K562 (cell line): ENCODE data around the gene IGF2. TPM values are rescaled to one million over a fixed set of nuclear protein-coding genes. Genes with fewer than 3 reads are reported as not detected.
A peak's percentile ranks its signal among the peaks of the same experiment; 100 is the strongest.

Experiments
- BCOR ChIP-seq: fragments of 450-650 bp; IDR thresholded peaks from 2 replicates; pipeline ENCODE4 v1.6.1; 2016
- CCNT2 ChIP-seq: IDR thresholded peaks from 2 replicates; pipeline ENCODE4 v1.6.1; 2011; ENCODE audit warnings: borderline replicate concordance, low read depth, mild to moderate bottlenecking, moderate library complexity, mixed read lengths, low read length; ENCODE audit not compliant: insufficient read length; ENCODE audit errors: extremely low read depth
- E2F4 ChIP-seq: sonication (generic); formaldehyde crosslinking; IDR thresholded peaks from 2 replicates; pipeline ENCODE4 v1.8.0; 2022; ENCODE audit warnings: mild to moderate bottlenecking, low read depth, missing genetic modification reagents
- HDAC8 ChIP-seq: fragments of 450-650 bp; IDR thresholded peaks from 2 replicates; pipeline ENCODE4 v1.6.1; 2016; ENCODE audit warnings: mild to moderate bottlenecking, missing genetic modification characterization, moderate library complexity, missing compliant biosample characterization
- MAX ChIP-seq: sonication (generic); formaldehyde crosslinking; IDR thresholded peaks from 2 replicates; pipeline ENCODE4 v1.9.0; 2022; ENCODE audit warnings: mild to moderate bottlenecking, missing genetic modification reagents
- PCBP1 ChIP-seq: fragments of 200-400 bp; formaldehyde crosslinking; IDR thresholded peaks from 2 replicates; pipeline ENCODE4 v1.6.1; 2018; ENCODE audit warnings: mild to moderate bottlenecking, low read depth, low read length; ENCODE audit not compliant: poor library complexity, severe bottlenecking
- RAD21 ChIP-seq, 2 experiments: fragments of 250-450 bp in 1 of 2; fragments of 450-650 bp in 1 of 2; sonication (Bioruptor Pico) in 1 of 2; formaldehyde crosslinking in 1 of 2; IDR thresholded peaks in 1 of 2; conservative IDR thresholded peaks in 1 of 2; 2 replicates each; pipeline versions ENCODE4 v1.4.0 to v1.8.0; 2020 to 2022; ENCODE audit warnings: mild to moderate bottlenecking in 2 of 2, moderate library complexity in 1 of 2
- RAD51 ChIP-seq: fragments of 450-650 bp; IDR thresholded peaks from 2 replicates; pipeline ENCODE4 v1.7.1; 2016; ENCODE audit warnings: low read depth, mild to moderate bottlenecking, borderline replicate concordance
- SMC3 ChIP-seq: conservative IDR thresholded peaks from 2 replicates; pipeline ENCODE4 v1.6.1; 2011; ENCODE audit warnings: low read depth, low read length, improper control_type of control experiment; ENCODE audit not compliant: insufficient read depth
- USF1 ChIP-seq: sonication (generic); formaldehyde crosslinking; IDR thresholded peaks from 2 replicates; pipeline ENCODE4 v1.9.0; 2022; ENCODE audit warnings: mild to moderate bottlenecking, missing genetic modification reagents
- ZBTB33 ChIP-seq: sonication (generic); formaldehyde crosslinking; IDR thresholded peaks from 2 replicates; pipeline ENCODE4 v1.8.1; 2023; ENCODE audit warnings: mild to moderate bottlenecking, missing genetic modification reagents
- ZNF436 ChIP-seq: fragments of 250-450, 450-650 bp; sonication (Bioruptor Pico); formaldehyde crosslinking; IDR thresholded peaks from 2 replicates; pipeline ENCODE4 v1.7.0; 2020; ENCODE audit warnings: mild to moderate bottlenecking
- polyA plus RNA-seq, 8 experiments: library from polyadenylated mRNA; depleted of rRNA in 4 of 8; stranded (reverse) in 5 of 8; unstranded in 3 of 8; fragments of >200 nt; fragmentation: Nextera tagmentation in 2 of 8; fragmentation: Illumina TruSeq in 1 of 8; extraction: Ambion mirVana in 2 of 8; extraction: Trizol in 1 of 8; gene quantifications; 2 replicates each; pipeline versions ENCODE4 v1.2.1 to v1.2.3, GENCODE V29; 2011 to 2014; ENCODE audit warnings: inconsistent platforms in 1 of 8, missing spikeins in 1 of 8
- total RNA-seq, 7 experiments: library from RNA; depleted of rRNA in 6 of 7; stranded (reverse); fragments of >200 nt in 6 of 7; fragmentation: Illumina TruSeq in 2 of 7; extraction: Trizol in 2 of 7; gene quantifications; 2 replicates each; pipeline versions ENCODE4 v1.2.1 to v1.2.3, GENCODE V29; 2011 to 2021; ENCODE audit warnings: low replicate concordance in 1 of 7

The IGF2 gene
- total and polyA plus RNA-seq, 9 of the 15 experiments (the other 6 are each of a cell fraction or from before 2014, with no cell fraction given): 0.16 TPM; not detected in 8

GRCh38 chr11:2166091-2166851, 27.1 kb upstream of the IGF2 start (continued):
- TF ChIP-seq RAD21 (CRISPR knock-in tag; conservative IDR thresholded peaks at IDR 0.05 in 1 of 2, IDR thresholded peaks at IDR 0.05 in 1 of 2) (peak; percentile 21 to 57; a peak in 3 of 4 replicates), SMC3 (peak; percentile 36; the same call in 1 of the 2 replicates), CCNT2 (no peak), E2F4 (CRISPR knock-in tag) (no peak), RAD51 (no peak), MAX (CRISPR knock-in tag) (peak; percentile 43; the same call in 1 of the 2 replicates), ZBTB33 (CRISPR knock-in tag) (0 out of 2 replicates have a peak, but pooled peaks have one; percentile 61), ZNF436 (CRISPR knock-in tag) (peak; percentile 98), HDAC8 (tag) (no peak), BCOR (peak; percentile 25; the same call in 1 of the 2 replicates), PCBP1 (peak; percentile 81), USF1 (CRISPR knock-in tag) (peak; percentile 35; the same call in 1 of the 2 replicates)
